Activated CD4-positive, alpha-beta T cell treated with anti-CD3 and anti-CD28 coated beads, Interleukin-2, amount 10 ng/mL, durations not matched to agents 7 days and 5 days (primary cell): ENCODE results near the gene ZNF674. TPM values are rescaled to one million over a fixed set of nuclear protein-coding genes. Genes with fewer than 3 reads are reported as not detected.
A peak's percentile ranks its signal among the peaks of the same experiment; 100 is the strongest.
"Not testable (repeated sequence)": the region's sequence is repeated elsewhere in the genome, so short reads cannot be mapped to it uniquely, and the experiment has no call there.

Experiments
- CTCF ChIA-PET: fragments of 350-600 bp; sonication (Branson Sonifier 250); formaldehyde crosslinking; loops from one replicate; lab custom pipeline; 2021; ENCODE audit warnings: antibody characterized with exemption; lab: Charles Lee
- POLR2A ChIA-PET: fragments of 350-600 bp; sonication (Branson Sonifier 250); formaldehyde crosslinking; loops from one replicate; lab custom pipeline; 2021; ENCODE audit warnings: antibody characterized with exemption; lab: Charles Lee
- DNase-seq: peaks from one replicate; pipeline ENCODE4 v3.0.0-alpha.2; 2020
- H3K27ac Mint-ChIP-seq: one replicate; pipeline ENCODE4 v1.8.0; 2021; ENCODE audit warnings: mild to moderate bottlenecking, moderate library complexity, mixed read lengths
- H3K27me3 Mint-ChIP-seq: one replicate; pipeline ENCODE4 v1.8.0; 2021; ENCODE audit warnings: mixed read lengths
- H3K36me3 Mint-ChIP-seq: one replicate; pipeline ENCODE4 v1.8.0; 2021; ENCODE audit warnings: low read depth, mixed read lengths
- H3K4me1 Mint-ChIP-seq: one replicate; pipeline ENCODE4 v1.8.0; 2021; ENCODE audit warnings: mixed read lengths
- H3K4me3 Mint-ChIP-seq: one replicate; pipeline ENCODE4 v1.8.0; 2021; ENCODE audit warnings: mild to moderate bottlenecking, moderate library complexity, mixed read lengths
- H3K9me3 Mint-ChIP-seq: one replicate; pipeline ENCODE4 v1.8.0; 2021; ENCODE audit warnings: mixed read lengths
- total RNA-seq, 2 experiments: library from RNA; stranded (reverse); gene quantifications; one replicate each; pipeline ENCODE4 v1.2.3, GENCODE V29; 2021

ZNF674 gene
- total RNA-seq, 2 experiments from 2014 or later, result 5.3 to 5.4 TPM

DNA sequence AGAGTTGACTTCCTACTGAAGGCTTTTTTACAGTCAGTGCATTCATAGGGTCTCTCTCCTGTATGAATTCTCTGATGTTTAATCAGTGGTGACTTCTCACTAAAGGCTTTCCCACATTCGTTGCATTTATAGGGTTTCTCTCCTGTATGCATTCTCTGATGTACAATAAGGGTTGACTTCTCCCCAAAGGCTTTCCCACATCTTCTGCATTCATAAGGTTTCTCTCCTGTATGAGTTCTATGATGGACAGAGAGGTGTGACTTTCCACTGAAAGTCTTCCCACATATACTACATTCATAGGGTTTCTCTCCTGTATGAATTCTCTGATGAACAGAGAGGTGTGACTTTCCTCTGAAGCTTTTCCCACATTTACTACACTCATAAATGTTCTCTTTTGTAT lies 45.2 kb downstream of the ZNF674 start:
- H3K27me3 Mint-ChIP-seq, result no peaks in the 10 kb centered on the region
- no peak for DNase-seq
- ChIA-PET POLR2A (no interaction called here), CTCF (no interaction called here)
- H3K4me1 Mint-ChIP-seq, result no peaks in the 10 kb centered on the region
- H3K9me3 Mint-ChIP-seq, result peaks cover 27% of the 10 kb centered on the region
- no peak overlapping the region for H3K4me3 Mint-ChIP-seq
- H3K36me3 Mint-ChIP-seq, result peaks cover 34% of the 10 kb centered on the region
- no peak overlapping the region for H3K27ac Mint-ChIP-seq

DNA sequence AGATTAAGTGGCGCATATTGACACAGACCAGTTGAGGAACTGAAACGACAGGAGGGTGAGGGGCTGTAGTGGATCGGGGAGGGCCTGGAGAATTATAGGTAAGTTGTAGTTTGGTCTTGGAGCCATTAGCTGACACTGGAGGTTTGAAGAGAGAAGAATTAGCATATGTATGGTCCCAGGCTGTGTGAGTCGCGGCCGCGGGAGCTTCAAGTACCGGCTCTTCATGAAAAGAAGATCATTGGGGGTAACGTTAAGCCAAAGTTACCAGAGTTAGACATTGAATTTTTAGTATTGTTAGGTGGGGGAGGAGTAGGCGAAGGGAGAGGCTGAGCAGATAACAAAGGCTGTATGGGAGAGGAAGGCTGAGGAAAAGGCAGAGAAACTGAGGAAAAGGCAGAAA lies 56.5 kb downstream of the ZNF674 start:
- Mint-ChIP-seq H3K36me3 (peaks cover 41% of the 10 kb centered on the region), H3K27ac (no peak overlapping the region), H3K4me3 (no peak overlapping the region), H3K27me3 (no peaks in the 10 kb centered on the region), H3K9me3 (peaks cover 28% of the 10 kb centered on the region), H3K4me1 (peaks cover 20% of the 10 kb centered on the region)
- no peak for DNase-seq
- ChIA-PET CTCF (no interaction called here), POLR2A (no interaction called here)

DNA sequence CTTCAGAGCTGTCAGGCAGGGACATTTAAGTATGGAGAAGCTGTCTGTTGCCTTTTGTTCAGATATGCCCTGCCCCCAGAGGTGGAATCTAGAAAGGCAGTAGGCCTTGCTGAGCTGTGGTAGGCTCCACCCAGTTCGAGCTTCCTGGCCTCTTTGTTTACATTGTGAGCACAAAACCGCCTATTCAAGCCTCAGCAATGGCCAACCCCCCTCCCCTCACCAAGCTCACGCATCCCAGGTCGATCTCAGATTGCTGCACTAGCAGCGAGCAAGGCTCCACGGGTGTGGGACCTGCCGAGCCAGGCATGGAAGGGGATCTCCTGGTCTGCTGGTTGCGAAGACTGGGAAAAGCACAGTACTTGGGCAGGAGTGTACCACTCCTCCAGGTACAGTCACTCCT lies 59.3 kb downstream of the ZNF674 start:
- CTCF ChIA-PET, result interaction anchor here (0.5 kb wide), 1 partner anchor 740 kb away, joined by 3 read pairs; no protein-coding TSS in a partner anchor
- H3K27ac Mint-ChIP-seq, result peak overlapping the region; percentile 36
- peak; percentile 33 for DNase-seq
- H3K4me3 Mint-ChIP-seq, result no peak overlapping the region
- H3K4me1 Mint-ChIP-seq, result peaks cover 20% of the 10 kb centered on the region
- H3K27me3 Mint-ChIP-seq, result no peaks in the 10 kb centered on the region
- peaks cover 26% of the 10 kb centered on the region for H3K9me3 Mint-ChIP-seq
- H3K36me3 Mint-ChIP-seq, result peaks cover 64% of the 10 kb centered on the region
- POLR2A ChIA-PET, result no interaction called here

DNA sequence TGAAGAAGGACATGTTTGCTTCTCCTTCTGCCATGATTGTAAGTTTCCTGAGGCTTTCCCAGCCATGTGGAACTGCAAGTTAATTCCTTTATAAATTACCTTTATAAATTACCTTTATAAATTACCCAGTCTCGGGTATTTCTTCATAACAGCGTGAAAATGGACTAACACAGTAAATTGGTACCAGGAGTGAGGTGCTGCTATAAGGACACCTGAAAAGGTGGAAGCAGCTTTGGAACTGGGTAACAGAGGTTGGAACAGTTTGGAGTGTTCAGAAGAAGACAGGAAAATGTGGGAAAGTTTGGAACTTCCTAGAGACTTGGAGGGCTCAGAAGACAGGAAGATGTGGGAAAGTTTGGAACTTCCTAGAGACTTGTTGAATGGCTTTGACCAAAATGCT lies 66.6 kb downstream of the ZNF674 start:
- H3K27me3 Mint-ChIP-seq, H3K27ac Mint-ChIP-seq, H3K4me3 Mint-ChIP-seq, POLR2A ChIA-PET, H3K4me1 Mint-ChIP-seq, CTCF ChIA-PET, DNase-seq: not testable (repeated sequence)
- peaks cover 14% of the 10 kb centered on the region for H3K9me3 Mint-ChIP-seq
- peaks cover 51% of the 10 kb centered on the region for H3K36me3 Mint-ChIP-seq

DNA sequence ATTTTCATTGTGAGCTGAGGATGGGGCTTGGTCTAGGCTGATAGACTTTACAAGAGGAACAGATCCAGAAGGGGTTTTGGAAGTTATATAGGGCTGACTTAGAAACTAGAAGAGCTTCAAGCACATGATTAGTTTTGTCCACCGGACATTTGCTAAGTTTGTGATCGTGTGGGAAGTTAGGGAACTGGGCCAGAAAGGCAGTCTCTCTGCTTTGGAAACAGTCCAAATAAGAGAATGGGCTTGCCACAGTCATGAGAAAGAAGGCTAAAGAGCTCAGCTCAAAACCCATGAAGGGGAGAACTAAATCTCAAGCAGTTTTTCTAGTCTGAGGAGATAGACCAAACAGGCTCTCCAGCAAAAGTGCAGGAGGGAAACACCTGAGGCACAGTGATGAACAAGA lies 67.8 kb downstream of the ZNF674 start:
- Mint-ChIP-seq H3K4me1 (no peaks in the 10 kb centered on the region), H3K9me3 (peaks cover 15% of the 10 kb centered on the region), H3K27ac (no peak overlapping the region), H3K27me3 (no peaks in the 10 kb centered on the region), H3K4me3 (no peak overlapping the region), H3K36me3 (peaks cover 53% of the 10 kb centered on the region)
- ChIA-PET CTCF (no interaction called here), POLR2A (no interaction called here)
- no peak for DNase-seq

DNA sequence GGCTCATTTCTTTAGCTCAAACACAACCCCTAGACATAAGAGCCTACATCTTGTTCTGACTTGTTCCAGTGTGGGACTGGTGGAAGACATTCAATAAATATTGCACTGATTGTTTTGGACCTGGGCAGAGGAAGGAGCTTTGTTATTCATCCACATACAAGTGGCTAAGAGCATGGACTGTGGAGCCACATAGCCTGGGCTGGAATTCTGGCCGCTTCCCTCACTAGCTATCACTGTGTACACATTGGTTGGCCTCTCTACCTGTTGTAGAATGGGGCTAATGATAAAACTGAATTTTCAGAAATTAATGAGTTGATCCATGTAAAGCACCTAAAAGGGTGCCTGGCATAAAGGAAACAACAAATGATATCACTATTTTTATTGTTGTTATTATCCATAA lies 80.0 kb downstream of the ZNF674 start:
- Mint-ChIP-seq H3K4me1 (peaks cover 17% of the 10 kb centered on the region), H3K4me3 (no peak overlapping the region), H3K27ac (no peak overlapping the region), H3K9me3 (peaks cover 5% of the 10 kb centered on the region), H3K27me3 (no peaks in the 10 kb centered on the region), H3K36me3 (peaks cover 58% of the 10 kb centered on the region)
- POLR2A ChIA-PET, result no interaction called here
- DNase-seq, result no peak
- CTCF ChIA-PET, result no interaction called here

DNA sequence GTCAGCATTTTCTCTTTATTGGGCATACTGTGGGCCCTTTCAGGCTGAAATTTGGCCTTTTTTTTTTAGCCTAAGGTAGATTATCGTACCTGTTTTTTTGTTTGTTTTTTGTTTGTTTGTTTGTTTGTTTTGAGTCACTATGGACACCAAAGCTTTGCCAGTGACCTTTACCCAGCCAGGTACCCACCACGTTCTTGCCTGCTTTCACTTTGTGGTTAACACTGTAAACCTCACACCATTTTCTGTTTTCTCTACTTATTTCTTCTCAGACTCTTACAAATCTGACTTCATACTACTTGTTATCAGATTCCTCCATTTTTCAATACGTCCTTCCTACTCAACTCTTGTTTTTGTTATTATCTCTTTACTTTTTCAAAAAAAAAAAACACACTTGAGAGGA lies 81.5 kb downstream of the ZNF674 start:
- Mint-ChIP-seq H3K27me3 (no peaks in the 10 kb centered on the region), H3K9me3 (no peaks in the 10 kb centered on the region), H3K27ac (no peak overlapping the region), H3K4me3 (no peak overlapping the region), H3K4me1 (peaks cover 17% of the 10 kb centered on the region), H3K36me3 (peaks cover 46% of the 10 kb centered on the region)
- DNase-seq, result no peak
- ChIA-PET POLR2A (no interaction called here), CTCF (interaction anchor here (0.6 kb wide), 1 partner anchor 126 kb away, joined by 5 read pairs; no protein-coding TSS in a partner anchor)

DNA sequence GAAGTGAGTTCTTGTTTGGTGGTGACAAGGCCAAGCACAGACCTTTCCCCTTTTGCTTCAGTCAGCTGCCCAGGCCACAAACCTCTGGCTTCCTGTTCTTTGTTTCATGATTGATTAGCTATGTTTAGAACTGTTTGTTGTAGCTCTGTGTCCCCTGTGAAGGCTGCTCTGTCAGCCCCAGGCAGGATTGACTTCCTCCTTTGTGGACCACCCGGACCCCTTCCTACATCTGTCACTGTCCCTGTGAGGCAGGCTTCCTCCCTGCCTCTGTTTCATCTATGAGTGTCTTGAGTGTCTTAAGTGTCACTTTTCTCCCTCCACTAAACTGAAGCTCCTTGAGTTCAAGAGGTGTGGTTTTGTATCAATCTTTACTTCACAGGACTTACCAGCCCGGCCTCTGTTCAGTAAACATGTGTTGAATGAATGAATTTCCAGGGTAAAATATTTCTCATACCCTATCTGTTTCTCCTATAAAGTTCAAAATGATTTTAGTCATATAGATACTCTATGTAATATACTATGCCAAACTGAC lies 83.5 kb downstream of the ZNF674 start:
- Mint-ChIP-seq H3K9me3 (no peaks in the 10 kb centered on the region), H3K4me3 (peak overlapping the region; percentile 9), H3K36me3 (peaks cover 47% of the 10 kb centered on the region), H3K27ac (peak overlapping the region; percentile 60), H3K4me1 (peaks cover 17% of the 10 kb centered on the region), H3K27me3 (no peaks in the 10 kb centered on the region)
- CTCF ChIA-PET, result interaction anchor here (0.6 kb wide), 1 partner anchor 105 kb away, joined by 3 read pairs; no protein-coding TSS in a partner anchor
- DNase-seq, result peak; percentile 12
- POLR2A ChIA-PET, result no interaction called here

DNA sequence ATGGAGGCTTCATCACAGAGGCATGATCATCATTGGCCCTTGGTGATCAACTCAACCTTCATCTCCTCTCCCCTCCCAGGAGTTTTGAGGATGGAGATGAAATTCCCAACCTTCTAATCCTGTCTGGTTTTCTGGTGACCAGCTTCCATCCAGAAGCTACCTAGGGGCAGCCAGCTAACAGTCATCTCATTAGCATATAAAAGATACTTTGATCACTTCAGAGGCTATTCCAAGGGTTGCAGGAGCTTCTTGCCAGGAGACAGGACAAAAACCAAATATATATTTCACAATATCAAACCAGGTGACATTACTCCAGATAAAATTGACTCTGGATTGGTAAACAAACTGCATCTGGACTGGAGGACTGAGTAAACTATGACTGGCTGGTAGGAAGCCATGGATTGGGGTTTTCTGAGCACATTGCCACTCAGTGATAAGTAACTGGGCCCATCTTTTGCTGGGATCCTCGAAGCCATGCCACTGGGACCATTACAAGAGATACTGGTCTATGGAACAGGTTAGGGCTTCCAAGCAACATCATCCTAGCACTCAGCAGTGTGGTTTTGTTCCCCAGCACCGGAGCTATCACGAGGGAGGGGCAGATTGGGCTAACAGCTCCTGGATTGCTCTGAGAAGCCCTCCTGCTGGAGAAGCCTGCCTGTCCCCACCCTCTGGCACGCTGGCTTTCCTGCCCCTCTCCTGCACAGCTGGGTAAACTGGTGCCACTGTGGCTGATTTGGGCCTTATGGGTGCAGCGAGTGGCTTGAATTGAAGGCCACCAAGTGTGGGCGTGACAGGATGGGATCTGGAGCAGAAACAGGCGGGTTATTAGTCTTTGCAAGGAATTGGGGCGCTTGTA lies 84.2 kb downstream of the ZNF674 start:
- peak overlapping the region; percentile 9 for H3K4me3 Mint-ChIP-seq
- H3K4me1 Mint-ChIP-seq, result peaks cover 20% of the 10 kb centered on the region
- H3K36me3 Mint-ChIP-seq, result peaks cover 46% of the 10 kb centered on the region
- H3K9me3 Mint-ChIP-seq, POLR2A ChIA-PET, DNase-seq, H3K27me3 Mint-ChIP-seq: not testable (repeated sequence)
- H3K27ac Mint-ChIP-seq, result peak overlapping the region; percentile 60
- CTCF ChIA-PET, result interaction anchor here (0.6 kb wide), 2 partner anchors 34 to 106 kb away, joined by 3 read pairs; no protein-coding TSS in a partner anchor

DNA sequence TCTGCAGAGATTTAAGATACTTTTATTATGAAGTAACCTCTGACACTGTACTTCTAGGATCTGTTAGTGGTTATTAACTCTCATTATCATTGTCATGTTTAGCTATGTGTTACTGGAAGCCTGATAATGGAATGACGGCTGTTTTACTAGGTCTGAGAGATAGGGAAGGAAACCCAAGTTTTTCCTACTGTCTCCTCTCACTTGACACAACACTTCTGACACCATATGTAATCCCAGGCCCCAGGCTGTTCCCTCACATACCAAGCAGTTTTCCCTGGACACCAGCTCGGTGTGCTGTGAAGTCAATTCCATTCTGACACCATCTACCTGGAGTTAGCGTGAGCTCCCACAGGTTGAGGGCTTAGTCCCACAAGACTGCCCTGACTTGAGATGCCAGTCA lies 85.6 kb downstream of the ZNF674 start:
- Mint-ChIP-seq H3K27me3 (no peaks in the 10 kb centered on the region), H3K9me3 (no peaks in the 10 kb centered on the region), H3K4me1 (peaks cover 20% of the 10 kb centered on the region), H3K4me3 (no peak overlapping the region), H3K27ac (no peak overlapping the region), H3K36me3 (peaks cover 46% of the 10 kb centered on the region)
- no peak for DNase-seq
- ChIA-PET CTCF (interaction anchor here (0.6 to 1.0 kb wide), 2 partner anchors 75 to 151 kb away, joined by 3 to 4 read pairs; no protein-coding TSS in a partner anchor), POLR2A (no interaction called here)

DNA sequence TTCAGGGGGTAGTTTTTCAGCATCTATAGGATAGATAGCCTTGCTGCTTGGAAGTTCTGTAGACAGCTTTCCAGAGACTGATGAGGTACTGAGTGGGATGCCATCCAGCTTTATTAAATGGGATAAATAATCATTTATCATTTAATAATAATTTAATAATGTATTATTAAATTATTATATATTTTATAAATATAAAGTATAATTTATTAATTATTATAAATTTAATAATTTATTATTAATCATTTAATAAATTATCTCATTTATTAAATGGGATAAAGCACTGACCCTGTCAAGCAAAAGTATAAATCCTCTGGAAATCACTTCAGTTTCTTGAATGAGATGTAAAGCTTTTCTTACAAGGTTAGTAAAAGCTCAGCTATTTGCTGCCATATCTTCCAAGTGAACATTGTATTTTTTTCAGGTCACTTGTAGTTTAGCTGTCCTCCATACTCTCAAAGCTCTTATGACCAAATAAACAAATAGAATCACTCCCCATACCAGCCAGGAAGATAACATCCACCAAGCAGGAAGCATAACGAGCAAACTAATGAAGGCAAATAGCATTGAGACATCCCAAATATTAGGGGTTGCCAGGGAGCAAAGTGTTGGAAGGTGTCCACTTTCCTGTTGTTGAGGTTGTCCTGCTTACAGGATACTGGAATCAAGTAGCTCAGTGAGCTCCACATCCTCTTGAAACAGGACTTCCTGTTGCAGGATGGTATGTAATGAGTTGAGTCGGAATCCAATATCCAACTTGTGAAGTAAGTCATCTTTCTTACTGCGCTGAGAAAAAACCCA lies 88.9 kb downstream of the ZNF674 start:
- H3K9me3 Mint-ChIP-seq, result no peaks in the 10 kb centered on the region
- H3K27ac Mint-ChIP-seq, result no peak overlapping the region
- no peak overlapping the region for H3K4me3 Mint-ChIP-seq
- POLR2A ChIA-PET, result no interaction called here
- DNase-seq, result no peak
- CTCF ChIA-PET, result interaction anchor here (1.5 kb wide), 1 partner anchor 40 kb away, joined by 4 read pairs; no protein-coding TSS in a partner anchor
- H3K4me1 Mint-ChIP-seq, result peaks cover 9% of the 10 kb centered on the region
- peaks cover 39% of the 10 kb centered on the region for H3K36me3 Mint-ChIP-seq
- no peaks in the 10 kb centered on the region for H3K27me3 Mint-ChIP-seq
